KOPT-K1 (cell line): ENCODE data around the gene CEMIP2.

Experiments used
- H3K27ac ChIP-seq: fragments of 200-600 bp; sonication (generic); 2 replicates; pipeline ENCODE4 v1.5.1; 2016; ENCODE audit warnings: antibody characterized with exemption, mild to moderate bottlenecking, low read depth, low read length; ENCODE audit not compliant: poor library complexity, severe bottlenecking
- H3K36me3 ChIP-seq: fragments of 200-600 bp; sonication (generic); 2 replicates; pipeline ENCODE4 v1.5.1; 2017; ENCODE audit warnings: antibody characterized with exemption, mild to moderate bottlenecking, low read length, moderate library complexity; ENCODE audit not compliant: insufficient read depth
- H3K9me3 ChIP-seq: fragments of 200-600 bp; sonication (generic); 2 replicates; pipeline ENCODE4 v1.5.1; 2017; ENCODE audit warnings: antibody characterized with exemption, low read length, mild to moderate bottlenecking; ENCODE audit not compliant: insufficient read depth, poor library complexity, severe bottlenecking

CEMIP2 gene

GRCh38 chr9:71690689-71691435 lies 77.5 kb downstream of the CEMIP2 start:
- no peaks in the 10 kb centered on the region for H3K36me3 ChIP-seq
- H3K27ac ChIP-seq, result no peak overlapping the region
- no peaks in the 10 kb centered on the region for H3K9me3 ChIP-seq

- no peaks in the 10 kb centered on the region for H3K36me3 ChIP-seq
- no peaks in the 10 kb centered on the region for H3K9me3 ChIP-seq
- no peak overlapping the region for H3K27ac ChIP-seq
These were observed 78.1 kb downstream of the CEMIP2 start for GRCh38 chr9:71690063-71690688.

- Histone ChIP-seq H3K9me3 (no peaks in the 10 kb centered on the region), H3K36me3 (no peaks in the 10 kb centered on the region), H3K27ac (no peak overlapping the region)
These were observed 80.6 kb downstream of the CEMIP2 start for GRCh38 chr9:71687676-71688075.

- Histone ChIP-seq H3K9me3 (no peaks in the 10 kb centered on the region), H3K36me3 (no peaks in the 10 kb centered on the region), H3K27ac (no peak overlapping the region)
These were observed 82.3 kb downstream of the CEMIP2 start for GRCh38 chr9:71685988-71686387.

GRCh38 chr9:71685394-71685793 lies 82.9 kb downstream of the CEMIP2 start:
- H3K36me3 ChIP-seq, result no peaks in the 10 kb centered on the region
- H3K27ac ChIP-seq, result no peak overlapping the region
- no peaks in the 10 kb centered on the region for H3K9me3 ChIP-seq

GRCh38 chr9:71684566-71684965 lies 83.7 kb downstream of the CEMIP2 start:
- no peaks in the 10 kb centered on the region for H3K9me3 ChIP-seq
- H3K27ac ChIP-seq, result no peak overlapping the region
- H3K36me3 ChIP-seq, result no peaks in the 10 kb centered on the region

- Histone ChIP-seq H3K27ac (no peak overlapping the region), H3K9me3 (no peaks in the 10 kb centered on the region), H3K36me3 (no peaks in the 10 kb centered on the region)
These were observed 84.6 kb downstream of the CEMIP2 start for GRCh38 chr9:71683598-71684235.

GRCh38 chr9:71681708-71682272 lies 86.5 kb downstream of the CEMIP2 start:
- Histone ChIP-seq H3K36me3 (no peaks in the 10 kb centered on the region), H3K27ac (no peak overlapping the region), H3K9me3 (no peaks in the 10 kb centered on the region)

- Histone ChIP-seq H3K9me3 (no peaks in the 10 kb centered on the region), H3K36me3 (no peaks in the 10 kb centered on the region), H3K27ac (no peak overlapping the region)
These were observed 87.1 kb downstream of the CEMIP2 start for GRCh38 chr9:71681104-71681707.

GRCh38 chr9:71680189-71680980 lies 87.9 kb downstream of the CEMIP2 start:
- Histone ChIP-seq H3K27ac (no peak overlapping the region), H3K9me3 (no peaks in the 10 kb centered on the region), H3K36me3 (no peaks in the 10 kb centered on the region)

- no peaks in the 10 kb centered on the region for H3K9me3 ChIP-seq
- no peaks in the 10 kb centered on the region for H3K36me3 ChIP-seq
- H3K27ac ChIP-seq, result no peak overlapping the region
These were observed 89.3 kb downstream of the CEMIP2 start for GRCh38 chr9:71678999-71679398.

GRCh38 chr9:71677209-71677608 lies 91.1 kb downstream of the CEMIP2 start:
- Histone ChIP-seq H3K36me3 (no peaks in the 10 kb centered on the region), H3K27ac (no peak overlapping the region), H3K9me3 (no peaks in the 10 kb centered on the region)

GRCh38 chr9:71676460-71676859 lies 91.9 kb downstream of the CEMIP2 start:
- Histone ChIP-seq H3K27ac (no peak overlapping the region), H3K9me3 (no peaks in the 10 kb centered on the region), H3K36me3 (no peaks in the 10 kb centered on the region)

- no peak overlapping the region for H3K27ac ChIP-seq
These were observed 92.5 kb downstream of the CEMIP2 start for GRCh38 chr9:71675857-71676165.

More at GRCh38 chr9:71675857-71676165, 92.5 kb downstream of the CEMIP2 start:
- Histone ChIP-seq H3K9me3 (no peaks in the 10 kb centered on the region), H3K36me3 (no peaks in the 10 kb centered on the region)
